ENCODE results near the gene ONECUT1.

ONECUT1 gene

GRCh38 chr15:52726195-52726594 lies 63.9 kb downstream of the ONECUT1 start:
- H3K27me3 ChIP-seq (ENCODE audit: control insufficient read depth in 1 of 2, insufficient read depth in 2 of 2, low read length in 2 of 2): no peaks in the 10 kb centered on the region
- no peaks in the 10 kb centered on the region for H3K9me3 ChIP-seq (ENCODE audit: low read length)
- no peak overlapping the region for H3K4me3 ChIP-seq (ENCODE audit: low read depth in 1 of 2, low read length in 2 of 2)
- no peak overlapping the region for H3K27ac ChIP-seq (ENCODE audit: low read depth, low read length)
- H3K9ac ChIP-seq (ENCODE audit: low read length): no peak overlapping the region
- H3K4me1 ChIP-seq (ENCODE audit: insufficient read depth, low read length): no peaks in the 10 kb centered on the region
- H3K36me3 ChIP-seq (ENCODE audit: insufficient read depth, low read length): no peaks in the 10 kb centered on the region

GRCh38 chr15:52718551-52718950 lies 71.6 kb downstream of the ONECUT1 start:
- Histone ChIP-seq H3K9ac (ENCODE audit: low read length) (no peak overlapping the region), H3K36me3 (ENCODE audit: insufficient read depth, low read length) (no peaks in the 10 kb centered on the region), H3K27ac (ENCODE audit: low read depth, low read length) (no peak overlapping the region), H3K4me1 (ENCODE audit: insufficient read depth, low read length) (no peaks in the 10 kb centered on the region), H3K27me3 (ENCODE audit: control insufficient read depth in 1 of 2, insufficient read depth in 2 of 2, low read length in 2 of 2) (no peaks in the 10 kb centered on the region), H3K9me3 (ENCODE audit: low read length) (no peaks in the 10 kb centered on the region), H3K4me3 (ENCODE audit: low read depth in 1 of 2, low read length in 2 of 2) (no peak overlapping the region)

- Histone ChIP-seq H3K27ac (ENCODE audit: low read depth, low read length) (no peak overlapping the region), H3K9ac (ENCODE audit: low read length) (no peak overlapping the region)
Measured at GRCh38 chr15:52717924-52718323, 72.2 kb downstream of the ONECUT1 start.

GRCh38 chr15:52717481-52717880 lies 72.7 kb downstream of the ONECUT1 start:
- no peak overlapping the region for H3K27ac ChIP-seq (ENCODE audit: low read depth, low read length)
- no peaks in the 10 kb centered on the region for H3K36me3 ChIP-seq (ENCODE audit: insufficient read depth, low read length)
- H3K27me3 ChIP-seq (ENCODE audit: control insufficient read depth in 1 of 2, insufficient read depth in 2 of 2, low read length in 2 of 2): no peaks in the 10 kb centered on the region
- H3K4me3 ChIP-seq (ENCODE audit: low read depth in 1 of 2, low read length in 2 of 2): no peak overlapping the region
- H3K9ac ChIP-seq (ENCODE audit: low read length): no peak overlapping the region
- no peaks in the 10 kb centered on the region for H3K4me1 ChIP-seq (ENCODE audit: insufficient read depth, low read length)
- H3K9me3 ChIP-seq (ENCODE audit: low read length): no peaks in the 10 kb centered on the region

More at GRCh38 chr15:52717924-52718323, 72.2 kb downstream of the ONECUT1 start:
- H3K9me3 ChIP-seq (ENCODE audit: low read length): no peaks in the 10 kb centered on the region
- no peaks in the 10 kb centered on the region for H3K4me1 ChIP-seq (ENCODE audit: insufficient read depth, low read length)
- no peak overlapping the region for H3K4me3 ChIP-seq (ENCODE audit: low read depth in 1 of 2, low read length in 2 of 2)
- H3K36me3 ChIP-seq (ENCODE audit: insufficient read depth, low read length): no peaks in the 10 kb centered on the region
- no peaks in the 10 kb centered on the region for H3K27me3 ChIP-seq (ENCODE audit: control insufficient read depth in 1 of 2, insufficient read depth in 2 of 2, low read length in 2 of 2)

GRCh38 chr15:52716536-52716935 lies 73.6 kb downstream of the ONECUT1 start:
- Histone ChIP-seq H3K4me1 (ENCODE audit: insufficient read depth, low read length) (no peaks in the 10 kb centered on the region), H3K27me3 (ENCODE audit: control insufficient read depth in 1 of 2, insufficient read depth in 2 of 2, low read length in 2 of 2) (no peaks in the 10 kb centered on the region), H3K36me3 (ENCODE audit: insufficient read depth, low read length) (no peaks in the 10 kb centered on the region), H3K9ac (ENCODE audit: low read length) (no peak overlapping the region), H3K27ac (ENCODE audit: low read depth, low read length) (no peak overlapping the region), H3K9me3 (ENCODE audit: low read length) (no peaks in the 10 kb centered on the region), H3K4me3 (ENCODE audit: low read depth in 1 of 2, low read length in 2 of 2) (no peak overlapping the region)

- H3K4me1 ChIP-seq (ENCODE audit: insufficient read depth, low read length): no peaks in the 10 kb centered on the region
- H3K9ac ChIP-seq (ENCODE audit: low read length): no peak overlapping the region
- H3K27me3 ChIP-seq (ENCODE audit: control insufficient read depth in 1 of 2, insufficient read depth in 2 of 2, low read length in 2 of 2): no peaks in the 10 kb centered on the region
- H3K27ac ChIP-seq (ENCODE audit: low read depth, low read length): no peak overlapping the region
- H3K36me3 ChIP-seq (ENCODE audit: insufficient read depth, low read length): no peaks in the 10 kb centered on the region
- H3K9me3 ChIP-seq (ENCODE audit: low read length): no peaks in the 10 kb centered on the region
- H3K4me3 ChIP-seq (ENCODE audit: low read depth in 1 of 2, low read length in 2 of 2): no peak overlapping the region
Measured at GRCh38 chr15:52715411-52715810, 74.7 kb downstream of the ONECUT1 start.

- Histone ChIP-seq H3K4me3 (ENCODE audit: low read depth in 1 of 2, low read length in 2 of 2) (no peak overlapping the region), H3K27ac (ENCODE audit: low read depth, low read length) (no peak overlapping the region), H3K36me3 (ENCODE audit: insufficient read depth, low read length) (no peaks in the 10 kb centered on the region), H3K27me3 (ENCODE audit: control insufficient read depth in 1 of 2, insufficient read depth in 2 of 2, low read length in 2 of 2) (no peaks in the 10 kb centered on the region), H3K4me1 (ENCODE audit: insufficient read depth, low read length) (no peaks in the 10 kb centered on the region), H3K9ac (ENCODE audit: low read length) (no peak overlapping the region), H3K9me3 (ENCODE audit: low read length) (no peaks in the 10 kb centered on the region)
Measured at GRCh38 chr15:52714968-52715367, 75.2 kb downstream of the ONECUT1 start.

- Histone ChIP-seq H3K27ac (ENCODE audit: low read depth, low read length) (no peak overlapping the region), H3K4me3 (ENCODE audit: low read depth in 1 of 2, low read length in 2 of 2) (no peak overlapping the region), H3K36me3 (ENCODE audit: insufficient read depth, low read length) (no peaks in the 10 kb centered on the region), H3K9ac (ENCODE audit: low read length) (no peak overlapping the region), H3K4me1 (ENCODE audit: insufficient read depth, low read length) (no peaks in the 10 kb centered on the region), H3K9me3 (ENCODE audit: low read length) (no peaks in the 10 kb centered on the region), H3K27me3 (ENCODE audit: control insufficient read depth in 1 of 2, insufficient read depth in 2 of 2, low read length in 2 of 2) (no peaks in the 10 kb centered on the region)
Measured at GRCh38 chr15:52710708-52711389, 79.3 kb downstream of the ONECUT1 start.

- H3K9ac ChIP-seq (ENCODE audit: low read length): no peak overlapping the region
- no peak overlapping the region for H3K4me3 ChIP-seq (ENCODE audit: low read depth in 1 of 2, low read length in 2 of 2)
- no peaks in the 10 kb centered on the region for H3K36me3 ChIP-seq (ENCODE audit: insufficient read depth, low read length)
- no peaks in the 10 kb centered on the region for H3K4me1 ChIP-seq (ENCODE audit: insufficient read depth, low read length)
- H3K9me3 ChIP-seq (ENCODE audit: low read length): no peaks in the 10 kb centered on the region
- H3K27ac ChIP-seq (ENCODE audit: low read depth, low read length): no peak overlapping the region
- no peaks in the 10 kb centered on the region for H3K27me3 ChIP-seq (ENCODE audit: control insufficient read depth in 1 of 2, insufficient read depth in 2 of 2, low read length in 2 of 2)
Measured at GRCh38 chr15:52710050-52710707, 80.0 kb downstream of the ONECUT1 start.

GRCh38 chr15:52709187-52709981 lies 80.8 kb downstream of the ONECUT1 start:
- H3K4me3 ChIP-seq (ENCODE audit: low read depth in 1 of 2, low read length in 2 of 2): no peak overlapping the region
- H3K9me3 ChIP-seq (ENCODE audit: low read length): no peaks in the 10 kb centered on the region
- no peaks in the 10 kb centered on the region for H3K27me3 ChIP-seq (ENCODE audit: control insufficient read depth in 1 of 2, insufficient read depth in 2 of 2, low read length in 2 of 2)
- H3K9ac ChIP-seq (ENCODE audit: low read length): no peak overlapping the region
- H3K36me3 ChIP-seq (ENCODE audit: insufficient read depth, low read length): no peaks in the 10 kb centered on the region
- H3K27ac ChIP-seq (ENCODE audit: low read depth, low read length): no peak overlapping the region
- H3K4me1 ChIP-seq (ENCODE audit: insufficient read depth, low read length): no peaks in the 10 kb centered on the region

Data from muscle layer of colon (tissue), 2 donors.